Measurements from ENCODE around the gene ADAMTSL5.

- no peak for TF ChIP-seq CTCF (IDR thresholded peaks at IDR 0.05; ENCODE audit: low read length)
- no peak for TF ChIP-seq EZH2 (IDR thresholded peaks at IDR 0.05; ENCODE audit: borderline replicate concordance, low read length)
Observed at GRCh38 chr19:1497578-1498235, 15.1 kb downstream of the ADAMTSL5 start.

Measured in OCI-LY1 (cell line).